Neural cell (in vitro differentiated cells): ENCODE results near the gene AKR7A2. TPM values are rescaled to one million over a fixed set of nuclear protein-coding genes. Genes with fewer than 3 reads are reported as not detected.

Source experiments
- H2AFZ ChIP-seq: fragments of 200-600, 300-800 bp; sonication (generic), shearing (Covaris generic); 2 replicates; pipeline ENCODE4 v1.6.0; 2014; ENCODE audit warnings: low read depth, mild to moderate bottlenecking, antibody characterized with exemption, low read length, moderate library complexity
- H3F3A ChIP-seq: fragments of 200-600 bp; shearing (Covaris generic); 2 replicates; pipeline ENCODE4 v1.6.1; 2016; ENCODE audit warnings: mild to moderate bottlenecking, moderate library complexity, mixed read lengths, antibody characterized with exemption, low read length; ENCODE audit not compliant: insufficient read depth, poor library complexity, severe bottlenecking
- H3K27ac ChIP-seq: fragments of 200-600, 300-800 bp; sonication (generic), shearing (Covaris generic); 2 replicates; pipeline ENCODE4 v1.5.1; 2014; ENCODE audit warnings: mild to moderate bottlenecking, low read length, moderate library complexity
- H3K27me3 ChIP-seq: fragments of 300-800, 200-600 bp; sonication (generic), shearing (Covaris generic); 2 replicates; pipeline ENCODE4 v1.6.0; 2014; ENCODE audit warnings: mild to moderate bottlenecking, low read depth, low read length, moderate library complexity; ENCODE audit not compliant: insufficient read depth
- H3K36me3 ChIP-seq: fragments of 300-800, 200-600 bp; sonication (generic), shearing (Covaris generic); 2 replicates; pipeline ENCODE4 v1.5.1; 2014; ENCODE audit warnings: mild to moderate bottlenecking, antibody characterized with exemption, low read length, moderate library complexity; ENCODE audit not compliant: insufficient read depth
- H3K4me2 ChIP-seq: fragments of 300-800, 200-600 bp; sonication (generic), shearing (Covaris generic); 2 replicates; pipeline ENCODE4 v1.6.0; 2014; ENCODE audit warnings: mild to moderate bottlenecking, low read length
- H3K4me3 ChIP-seq: fragments of 300-800, 200-600 bp; sonication (generic), shearing (Covaris generic); 2 replicates; pipeline ENCODE4 v1.5.1; 2014; ENCODE audit warnings: mild to moderate bottlenecking, low read length, moderate library complexity
- H3K79me2 ChIP-seq: fragments of 200-600 bp; shearing (Covaris generic); replicated peaks from 2 replicates; pipeline ENCODE4 v1.6.0; 2014; ENCODE audit warnings: mild to moderate bottlenecking, low read length, moderate library complexity; ENCODE audit not compliant: insufficient read depth
- H3K9ac ChIP-seq: fragments of 300-800, 200-600 bp; sonication (generic), shearing (Covaris generic); 2 replicates; pipeline ENCODE4 v1.6.1; 2016; ENCODE audit warnings: mild to moderate bottlenecking, low read length, mixed read lengths
- H3K9me2 ChIP-seq: fragments of 200-600 bp; shearing (Covaris generic); 2 replicates; pipeline ENCODE4 v1.6.1; 2016; ENCODE audit warnings: mild to moderate bottlenecking, low read length, mixed read lengths; ENCODE audit not compliant: insufficient read depth
- H3K9me3 ChIP-seq: fragments of 200-600, 300-800 bp; sonication (generic), shearing (Covaris generic); 2 replicates; pipeline ENCODE4 v1.6.1; 2016; ENCODE audit warnings: mild to moderate bottlenecking, mixed run types, low read length, moderate library complexity, mixed read lengths
- H4K20me1 ChIP-seq: fragments of 200-600 bp; shearing (Covaris generic); 2 replicates; pipeline ENCODE4 v1.6.1; 2016; ENCODE audit warnings: mild to moderate bottlenecking, mixed run types; ENCODE audit not compliant: insufficient read depth
- CTCF ChIP-seq: fragments of 450-650 bp; IDR thresholded peaks from 2 replicates; pipeline ENCODE4 v1.5.1; 2014; ENCODE audit warnings: antibody characterized with exemption, mild to moderate bottlenecking, moderate library complexity; ENCODE audit not compliant: poor library complexity, severe bottlenecking
- EP300 ChIP-seq: fragments of 450-650 bp; conservative IDR thresholded peaks from 2 replicates; pipeline ENCODE4 v1.6.1; 2014; ENCODE audit warnings: antibody characterized with exemption, mild to moderate bottlenecking, moderate library complexity; ENCODE audit not compliant: poor library complexity, severe bottlenecking
- EZH2 ChIP-seq: fragments of 200-600, 300-800 bp; shearing (Covaris generic), sonication (generic); IDR thresholded peaks from 2 replicates; pipeline ENCODE4 v1.6.1; 2014; ENCODE audit warnings: antibody characterized with exemption, low read length, borderline replicate concordance, mild to moderate bottlenecking; ENCODE audit not compliant: insufficient read depth, poor library complexity, severe bottlenecking
- MXI1 ChIP-seq: fragments of 450-650 bp; conservative IDR thresholded peaks from 2 replicates; pipeline ENCODE4 v1.6.1; 2014; ENCODE audit warnings: antibody characterized with exemption, mild to moderate bottlenecking; ENCODE audit not compliant: poor library complexity, severe bottlenecking
- POLR2AphosphoS5 ChIP-seq: IDR thresholded peaks from 2 replicates; pipeline ENCODE4 v1.6.1; 2012
- RAD21 ChIP-seq: fragments of 450-650 bp; conservative IDR thresholded peaks from 2 replicates; pipeline ENCODE4 v1.6.1; 2014; ENCODE audit warnings: antibody characterized with exemption, mild to moderate bottlenecking, moderate library complexity
- SMC3 ChIP-seq: fragments of 450-650 bp; conservative IDR thresholded peaks from 2 replicates; pipeline ENCODE4 v1.6.1; 2014; ENCODE audit warnings: antibody characterized with exemption, mild to moderate bottlenecking, moderate library complexity; ENCODE audit not compliant: poor library complexity
- TAF1 ChIP-seq: IDR thresholded peaks from 2 replicates; pipeline ENCODE4 v1.6.1; 2012; ENCODE audit warnings: low read depth
- polyA plus RNA-seq: library from polyadenylated mRNA; depleted of rRNA; stranded (reverse); fragments of >200 nt; gene quantifications from 2 replicates; pipeline ENCODE4 v1.2.3, GENCODE V29; 2014
- TF ChIP-seq, protein P1 (sequence below): IDR thresholded peaks from 2 replicates; pipeline ENCODE4 v1.6.1; 2012; ENCODE audit warnings: borderline replicate concordance

AKR7A2 gene
- polyA plus RNA-seq, 1 donor from 2014 or later = 50.6 TPM

DNA sequence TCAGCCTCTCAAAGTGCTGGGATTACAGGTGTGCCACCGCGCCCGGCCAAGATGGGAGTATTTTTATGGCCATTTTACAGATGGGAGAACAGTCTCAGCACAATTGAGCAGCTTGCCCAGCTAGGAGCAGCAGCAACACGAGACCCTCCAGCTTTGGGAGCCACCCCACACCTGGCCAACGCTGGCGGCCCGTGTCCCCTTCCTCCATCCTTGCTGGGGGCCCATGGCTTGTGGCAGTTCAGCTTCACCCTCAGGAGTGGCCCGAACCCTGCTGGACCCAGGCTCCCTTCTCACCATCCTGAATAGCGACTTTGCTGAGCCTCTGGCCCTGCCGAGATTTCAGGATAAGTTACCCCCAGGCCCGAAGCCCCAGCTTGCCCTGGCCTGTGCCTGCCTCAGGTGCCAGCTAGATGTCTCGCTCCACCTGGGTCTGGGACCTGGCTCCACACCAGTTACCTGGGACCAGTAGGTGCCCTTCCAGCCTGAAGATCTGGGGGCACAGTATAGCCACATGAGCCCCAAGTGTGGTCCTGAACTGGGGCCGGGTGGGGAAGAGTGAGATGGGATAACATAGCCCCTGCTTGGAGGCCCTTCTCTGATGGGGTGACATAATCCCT is 19.4 kb upstream of the AKR7A2 start:
- Histone ChIP-seq H3K79me2 (no peaks in the 10 kb centered on the region), H3K36me3 (no peaks in the 10 kb centered on the region)

DNA sequence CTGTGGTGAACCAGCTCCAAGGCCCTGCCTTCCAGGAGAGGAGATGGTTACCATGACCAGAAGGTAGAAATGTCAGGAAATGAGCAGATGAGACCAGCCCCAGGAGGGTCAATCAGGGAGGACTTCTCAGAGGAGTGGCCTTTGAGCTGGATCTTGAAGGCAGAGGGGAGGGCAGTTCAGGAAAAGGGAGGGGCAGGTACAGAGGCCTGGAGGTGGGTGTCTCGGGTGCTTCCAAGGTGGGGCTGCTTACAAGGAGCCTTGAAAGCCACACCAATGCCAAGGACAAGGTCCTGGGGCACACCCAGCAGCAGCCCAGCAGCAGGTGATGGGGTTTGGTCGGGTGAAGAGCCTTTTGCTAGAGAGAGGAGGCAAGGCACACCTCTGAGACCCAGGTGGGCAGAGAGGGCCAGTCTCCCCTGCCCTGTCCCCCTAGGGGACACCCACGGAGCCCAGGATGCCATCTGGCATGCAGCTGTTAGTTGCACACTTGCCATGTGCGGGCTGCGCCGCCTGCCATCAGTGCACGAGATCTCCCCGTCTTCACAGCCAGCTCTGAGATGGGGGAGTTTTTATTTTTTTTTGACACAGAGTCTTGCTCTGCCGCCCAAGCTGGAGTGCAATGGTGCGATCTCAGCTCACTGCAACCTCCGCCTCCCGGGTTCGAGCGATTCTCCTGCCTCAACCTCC is 18.6 kb upstream of the AKR7A2 start:
- H2AFZ ChIP-seq = no peak overlapping the region
- no peaks in the 10 kb centered on the region for H3F3A ChIP-seq
- H3K27me3 ChIP-seq = no peaks in the 10 kb centered on the region
- H3K4me3 ChIP-seq = no peak overlapping the region
- H3K27ac ChIP-seq = no peak overlapping the region
- no peak overlapping the region for H3K9ac ChIP-seq
- no peaks in the 10 kb centered on the region for H3K36me3 ChIP-seq
- H3K79me2 ChIP-seq = no peaks in the 10 kb centered on the region
- H4K20me1 ChIP-seq = no peaks in the 10 kb centered on the region
- H3K4me2 ChIP-seq = no peak overlapping the region
- H3K9me2 ChIP-seq = no peaks in the 10 kb centered on the region
- no peaks in the 10 kb centered on the region for H3K9me3 ChIP-seq
- TF ChIP-seq RAD21 (no peak), MXI1 (no peak)

More for the DNA sequence above, 19.4 kb upstream of the AKR7A2 start:
- Histone ChIP-seq H3K9me2 (no peaks in the 10 kb centered on the region), H3K9me3 (no peaks in the 10 kb centered on the region), H2AFZ (no peak overlapping the region), H3K27me3 (no peaks in the 10 kb centered on the region), H3K4me2 (no peak overlapping the region), H3K9ac (no peak overlapping the region), H4K20me1 (no peaks in the 10 kb centered on the region), H3K27ac (no peak overlapping the region), H3F3A (no peaks in the 10 kb centered on the region), H3K4me3 (no peak overlapping the region)
- TF ChIP-seq CTCF (no peak), TAF1 (no peak), RAD21 (no peak), EZH2 (no peak), MXI1 (no peak), SMC3 (no peak), EP300 (no peak), POLR2AphosphoS5 (no peak)
- TF ChIP-seq, protein P1, sequence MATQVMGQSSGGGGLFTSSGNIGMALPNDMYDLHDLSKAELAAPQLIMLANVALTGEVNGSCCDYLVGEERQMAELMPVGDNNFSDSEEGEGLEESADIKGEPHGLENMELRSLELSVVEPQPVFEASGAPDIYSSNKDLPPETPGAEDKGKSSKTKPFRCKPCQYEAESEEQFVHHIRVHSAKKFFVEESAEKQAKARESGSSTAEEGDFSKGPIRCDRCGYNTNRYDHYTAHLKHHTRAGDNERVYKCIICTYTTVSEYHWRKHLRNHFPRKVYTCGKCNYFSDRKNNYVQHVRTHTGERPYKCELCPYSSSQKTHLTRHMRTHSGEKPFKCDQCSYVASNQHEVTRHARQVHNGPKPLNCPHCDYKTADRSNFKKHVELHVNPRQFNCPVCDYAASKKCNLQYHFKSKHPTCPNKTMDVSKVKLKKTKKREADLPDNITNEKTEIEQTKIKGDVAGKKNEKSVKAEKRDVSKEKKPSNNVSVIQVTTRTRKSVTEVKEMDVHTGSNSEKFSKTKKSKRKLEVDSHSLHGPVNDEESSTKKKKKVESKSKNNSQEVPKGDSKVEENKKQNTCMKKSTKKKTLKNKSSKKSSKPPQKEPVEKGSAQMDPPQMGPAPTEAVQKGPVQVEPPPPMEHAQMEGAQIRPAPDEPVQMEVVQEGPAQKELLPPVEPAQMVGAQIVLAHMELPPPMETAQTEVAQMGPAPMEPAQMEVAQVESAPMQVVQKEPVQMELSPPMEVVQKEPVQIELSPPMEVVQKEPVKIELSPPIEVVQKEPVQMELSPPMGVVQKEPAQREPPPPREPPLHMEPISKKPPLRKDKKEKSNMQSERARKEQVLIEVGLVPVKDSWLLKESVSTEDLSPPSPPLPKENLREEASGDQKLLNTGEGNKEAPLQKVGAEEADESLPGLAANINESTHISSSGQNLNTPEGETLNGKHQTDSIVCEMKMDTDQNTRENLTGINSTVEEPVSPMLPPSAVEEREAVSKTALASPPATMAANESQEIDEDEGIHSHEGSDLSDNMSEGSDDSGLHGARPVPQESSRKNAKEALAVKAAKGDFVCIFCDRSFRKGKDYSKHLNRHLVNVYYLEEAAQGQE = no peak
